Fibroblast of the aortic adventitia (primary cell): ENCODE results near the gene HOXC11. TPM values are rescaled to one million over a fixed set of nuclear protein-coding genes. Genes with fewer than 3 reads are reported as not detected.

Experiments
- DNase-seq: peaks from one replicate; pipeline ENCODE4 v3.0.0-alpha.2; 2010; ENCODE audit warnings: low read depth
- H3K4me3 ChIP-seq: 2 replicates; pipeline ENCODE4 v1.5.1; 2011; ENCODE audit warnings: low read depth, mild to moderate bottlenecking, control low read depth, low read length, moderate library complexity
- total RNA-seq: library from RNA; depleted of rRNA; stranded (reverse); fragments of >200 nt; gene quantifications from 2 replicates; pipeline ENCODE4 v1.2.3, GENCODE V29; 2012; ENCODE audit warnings: low replicate concordance
- TF ChIP-seq, protein P1 (sequence below): IDR thresholded peaks from 2 replicates; pipeline ENCODE4 v1.5.1; 2011; ENCODE audit warnings: mild to moderate bottlenecking, low read length, control low read depth, inconsistent platforms; ENCODE audit not compliant: insufficient read depth

Gene HOXC11
- total RNA-seq, 1 donor: not detected

DNA sequence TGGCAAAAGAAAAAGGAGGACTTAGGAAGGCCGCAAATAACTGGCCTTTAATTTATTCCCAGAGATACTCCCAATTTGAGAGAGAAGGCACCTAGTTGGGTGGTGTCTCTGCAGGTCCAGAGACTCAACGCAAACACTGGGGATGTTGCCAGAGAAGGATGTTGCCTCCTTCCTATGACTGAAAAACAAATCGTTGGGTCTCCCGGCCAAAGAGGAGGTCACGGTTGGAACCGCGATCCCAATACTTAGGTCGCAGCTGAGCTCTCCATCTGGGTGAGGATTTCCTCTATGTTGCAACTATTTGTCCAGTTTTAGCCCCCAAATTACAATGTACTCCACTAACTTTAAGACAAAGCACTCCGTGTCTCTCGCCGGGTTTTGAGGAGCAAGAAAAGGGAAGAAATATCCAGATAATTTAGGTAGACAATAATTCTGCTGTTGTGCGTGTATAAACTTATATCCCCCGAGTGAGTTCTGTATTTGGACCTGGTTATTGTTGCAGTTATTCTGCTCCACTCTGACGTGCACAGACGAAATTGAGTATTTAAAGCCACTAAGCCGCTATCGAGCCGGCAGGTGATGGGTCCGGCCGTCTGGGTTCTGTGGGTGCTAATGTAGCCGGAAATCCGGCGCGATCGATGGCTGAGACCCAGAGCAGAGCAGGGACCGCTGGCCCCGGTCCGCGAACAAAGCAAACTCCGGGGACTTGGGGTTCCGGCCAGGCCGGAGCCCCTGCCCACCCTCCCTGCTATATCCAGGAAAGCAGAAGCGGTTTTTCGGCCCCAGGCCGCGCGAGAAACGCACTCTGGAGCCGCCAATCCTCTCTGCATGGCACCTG lies 12.5 kb upstream of the HOXC11 start:
- H3K4me3 ChIP-seq: no peak overlapping the region
- no peak for DNase-seq
- TF ChIP-seq, protein P1, sequence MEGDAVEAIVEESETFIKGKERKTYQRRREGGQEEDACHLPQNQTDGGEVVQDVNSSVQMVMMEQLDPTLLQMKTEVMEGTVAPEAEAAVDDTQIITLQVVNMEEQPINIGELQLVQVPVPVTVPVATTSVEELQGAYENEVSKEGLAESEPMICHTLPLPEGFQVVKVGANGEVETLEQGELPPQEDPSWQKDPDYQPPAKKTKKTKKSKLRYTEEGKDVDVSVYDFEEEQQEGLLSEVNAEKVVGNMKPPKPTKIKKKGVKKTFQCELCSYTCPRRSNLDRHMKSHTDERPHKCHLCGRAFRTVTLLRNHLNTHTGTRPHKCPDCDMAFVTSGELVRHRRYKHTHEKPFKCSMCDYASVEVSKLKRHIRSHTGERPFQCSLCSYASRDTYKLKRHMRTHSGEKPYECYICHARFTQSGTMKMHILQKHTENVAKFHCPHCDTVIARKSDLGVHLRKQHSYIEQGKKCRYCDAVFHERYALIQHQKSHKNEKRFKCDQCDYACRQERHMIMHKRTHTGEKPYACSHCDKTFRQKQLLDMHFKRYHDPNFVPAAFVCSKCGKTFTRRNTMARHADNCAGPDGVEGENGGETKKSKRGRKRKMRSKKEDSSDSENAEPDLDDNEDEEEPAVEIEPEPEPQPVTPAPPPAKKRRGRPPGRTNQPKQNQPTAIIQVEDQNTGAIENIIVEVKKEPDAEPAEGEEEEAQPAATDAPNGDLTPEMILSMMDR: no peak

DNA sequence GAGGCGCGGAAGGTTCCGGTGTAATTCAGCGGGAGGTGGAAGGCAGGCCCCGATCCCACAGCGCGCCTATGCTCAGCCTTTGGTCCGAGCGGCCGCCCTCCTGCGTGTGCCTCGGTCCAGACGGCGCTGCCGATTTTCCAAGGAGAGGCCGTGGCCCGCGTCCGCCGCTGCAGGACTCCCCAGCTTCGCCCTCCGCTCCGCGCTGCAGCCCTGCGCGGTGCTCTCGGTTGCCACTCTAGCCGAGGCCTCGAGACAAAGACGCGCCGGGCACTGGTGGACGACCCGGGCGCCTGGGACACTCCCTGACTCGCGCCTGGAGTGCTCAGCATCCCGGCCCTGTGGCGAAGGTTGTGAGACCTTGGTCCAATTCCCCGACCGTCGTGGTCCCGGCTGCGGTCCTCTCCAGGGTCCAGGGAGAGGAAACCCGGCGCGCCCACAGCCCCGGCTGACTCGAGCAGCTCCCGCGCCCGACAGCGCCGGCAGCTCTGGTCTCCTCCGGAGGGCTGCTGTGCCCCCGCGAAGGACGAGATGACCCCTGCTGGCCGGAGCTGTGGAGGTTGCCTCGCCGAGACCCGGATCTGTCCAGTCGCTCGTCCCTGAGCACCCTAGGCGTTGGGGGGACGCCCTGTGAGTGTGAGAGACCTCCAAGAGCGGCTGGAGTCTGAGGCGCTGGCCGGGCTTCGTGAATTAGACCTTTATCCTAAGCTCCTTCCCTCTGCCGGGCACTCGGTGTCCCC lies 11.7 kb upstream of the HOXC11 start:
- TF ChIP-seq, protein P1: no peak
- DNase-seq: no peak
- no peak overlapping the region for H3K4me3 ChIP-seq

DNA sequence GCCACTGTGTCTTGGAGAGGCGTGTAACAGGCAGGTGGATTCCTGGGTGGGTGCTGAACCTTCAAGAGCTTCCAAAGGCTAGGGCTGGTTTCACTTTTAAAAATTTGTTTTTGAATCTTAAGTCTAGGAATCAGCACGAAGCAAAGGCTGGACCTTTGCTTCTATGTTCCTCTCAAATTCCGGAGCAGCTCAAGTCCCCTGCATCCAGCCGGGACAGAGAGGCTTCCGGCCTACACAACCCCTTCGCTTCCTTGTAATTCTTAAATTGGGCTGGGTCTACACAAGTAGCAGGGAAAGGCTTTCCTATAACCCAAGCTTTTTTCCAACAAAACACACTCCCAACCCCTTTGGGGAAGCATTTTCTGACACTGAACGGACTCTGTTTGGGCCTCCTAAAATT lies 9.9 kb upstream of the HOXC11 start:
- H3K4me3 ChIP-seq: no peak overlapping the region
- TF ChIP-seq, protein P1: no peak
- no peak for DNase-seq

DNA sequence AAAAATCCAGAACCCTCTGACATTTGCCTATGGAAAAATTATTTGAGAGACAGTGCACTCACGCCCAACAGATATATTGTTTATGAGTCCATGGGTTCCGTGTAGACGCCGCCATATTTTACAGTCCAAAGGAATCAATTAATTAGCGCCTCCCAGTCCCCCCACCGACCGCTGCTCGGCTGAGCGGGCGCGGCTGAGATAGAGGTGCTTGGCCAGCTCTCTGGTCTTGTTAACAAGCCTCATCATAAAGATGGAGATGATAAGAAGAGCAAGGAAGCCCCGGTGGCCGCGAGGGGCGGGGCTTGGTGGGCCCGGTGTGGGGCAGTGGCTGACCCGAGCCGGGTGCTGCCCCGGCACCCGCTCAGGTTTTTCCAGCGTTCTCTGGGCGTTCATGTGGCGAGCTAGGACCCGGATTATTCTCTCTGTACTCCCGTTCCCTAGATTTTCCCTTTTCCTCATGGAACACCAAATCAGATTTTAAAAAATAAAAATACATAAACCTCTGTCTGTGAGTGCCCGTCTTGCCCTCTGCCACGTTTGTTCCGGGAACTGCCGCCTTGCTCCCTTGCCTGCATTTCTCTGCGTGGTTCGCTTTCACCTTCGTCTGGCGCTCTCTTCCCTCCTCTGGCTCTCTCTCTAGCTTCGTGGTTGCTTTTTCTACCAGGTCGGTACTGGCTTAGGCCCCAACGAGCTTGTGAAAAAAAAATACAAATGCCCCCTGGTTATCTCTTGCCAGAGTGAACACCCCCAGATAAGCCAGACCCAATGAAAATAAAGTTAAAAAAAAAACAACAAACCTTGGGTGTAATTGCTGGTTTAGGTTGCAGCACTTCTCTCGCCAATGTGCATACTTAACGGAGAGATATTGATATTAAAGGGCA lies 9.3 kb upstream of the HOXC11 start:
- TF ChIP-seq, protein P1: no peak
- H3K4me3 ChIP-seq: no peak overlapping the region
- no peak for DNase-seq

DNA sequence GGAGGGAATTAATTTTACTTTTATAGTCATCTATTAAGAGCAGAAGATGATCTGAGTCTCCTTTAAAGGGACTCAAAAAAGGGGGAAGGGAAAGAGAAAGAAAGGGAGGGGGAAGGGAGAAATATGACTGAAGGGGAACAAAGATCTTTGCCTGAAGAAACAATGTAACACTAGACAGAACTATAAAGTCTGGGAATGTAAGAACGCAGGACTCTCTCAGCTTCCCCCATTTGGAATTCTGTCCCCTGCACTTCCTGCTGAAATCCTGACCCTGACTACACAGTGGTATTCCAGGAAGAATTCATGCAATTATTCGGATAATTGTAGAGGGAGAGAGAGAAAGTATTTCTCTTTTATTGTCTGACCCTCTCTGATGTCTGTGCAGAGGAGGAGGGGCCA lies 8.6 kb upstream of the HOXC11 start:
- TF ChIP-seq, protein P1: no peak
- no peak overlapping the region for H3K4me3 ChIP-seq
- DNase-seq: no peak

DNA sequence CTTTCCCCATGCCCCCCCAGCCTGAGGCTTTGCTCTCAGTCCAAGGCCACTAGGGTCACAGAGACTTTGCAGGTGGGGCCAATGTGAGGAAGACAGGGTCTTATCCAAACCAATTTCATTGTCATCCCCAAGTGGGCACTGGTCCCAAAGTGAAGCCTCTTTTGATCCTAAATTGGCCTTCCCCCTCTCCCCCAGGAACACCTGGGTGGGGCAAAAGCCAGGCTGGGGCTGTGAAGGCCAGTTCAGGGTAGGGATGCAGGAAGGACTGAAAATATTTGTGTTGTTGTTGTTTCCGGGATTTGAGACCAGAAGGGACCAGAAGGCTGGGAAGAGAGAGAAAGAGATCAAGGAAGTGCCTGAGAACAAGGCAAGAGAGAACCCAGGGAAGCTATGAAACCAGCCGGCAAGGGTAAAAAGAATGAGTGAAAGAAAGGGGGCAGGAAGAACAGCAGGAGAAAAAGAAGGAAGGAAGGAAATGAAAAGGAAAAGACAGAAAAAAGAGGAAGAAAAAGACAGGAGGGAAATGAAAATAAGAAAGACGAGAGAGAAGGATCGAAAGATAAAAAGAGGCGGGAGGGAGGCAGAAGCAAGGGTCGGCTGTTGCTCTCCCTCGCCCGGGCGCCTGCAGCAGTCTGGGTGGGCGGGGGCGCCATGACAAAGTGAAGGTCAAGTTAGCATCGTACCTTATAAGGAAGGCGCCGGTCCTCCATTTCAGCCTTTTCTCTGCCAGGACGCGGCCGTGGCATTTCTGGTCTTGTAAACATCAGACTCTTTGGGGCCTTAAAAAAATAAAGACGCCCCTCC lies 7.4 kb upstream of the HOXC11 start:
- no peak for DNase-seq
- H3K4me3 ChIP-seq: no peak overlapping the region

More for the DNA sequence above, 7.4 kb upstream of the HOXC11 start:
- TF ChIP-seq, protein P1: no peak
